ENCODE results near the gene CPNE8.

- no peak for TF ChIP-seq POLR2AphosphoS5 (IDR thresholded peaks at IDR 0.05; ENCODE audit: low read depth, low read length)
- TF ChIP-seq POLR2A (IDR thresholded peaks at IDR 0.05; ENCODE audit: low read depth, low read length): no peak
- TF ChIP-seq TAF1 (IDR thresholded peaks at IDR 0.05; ENCODE audit: borderline replicate concordance, low read depth, low read length): no peak
Observed at GRCh38 chr12:38831715-38832114, 73.7 kb downstream of the CPNE8 start.

Data from GM12892 (cell line).